ENCODE measurements around the gene SORT1.

- TF ChIP-seq CTCF (IDR thresholded peaks at IDR 0.05; ENCODE audit: poor library complexity, severe bottlenecking), result no peak
- TF ChIP-seq SMC3 (conservative IDR thresholded peaks at IDR 0.05; ENCODE audit: poor library complexity), result no peak
- TF ChIP-seq EP300 (conservative IDR thresholded peaks at IDR 0.05; ENCODE audit: poor library complexity, severe bottlenecking), result no peak
- TF ChIP-seq EZH2 (IDR thresholded peaks at IDR 0.05; ENCODE audit: borderline replicate concordance, insufficient read depth, low read length, poor library complexity, severe bottlenecking), result no peak
Measured at GRCh38 chr1:109290998-109291397, 106.7 kb downstream of the SORT1 start.
